GM12875 (cell line): Measurements from ENCODE around the gene SYS1.
"Not testable (repeated sequence)": the region's sequence is repeated elsewhere in the genome, so short reads cannot be mapped to it uniquely, and the experiment has no call there.

ENCODE experiments used
- H3K4me3 ChIP-seq: one replicate; pipeline ENCODE4 v1.5.1; 2011; ENCODE audit warnings: low read depth, low read length, control low read depth
- TF ChIP-seq, protein P1 (sequence below): IDR thresholded peaks from 2 replicates; pipeline ENCODE4 v1.5.1; 2011; ENCODE audit warnings: low read depth, mild to moderate bottlenecking, control low read depth, inconsistent platforms, low read length, moderate library complexity, borderline replicate concordance; ENCODE audit not compliant: insufficient read depth

The SYS1 gene

DNA sequence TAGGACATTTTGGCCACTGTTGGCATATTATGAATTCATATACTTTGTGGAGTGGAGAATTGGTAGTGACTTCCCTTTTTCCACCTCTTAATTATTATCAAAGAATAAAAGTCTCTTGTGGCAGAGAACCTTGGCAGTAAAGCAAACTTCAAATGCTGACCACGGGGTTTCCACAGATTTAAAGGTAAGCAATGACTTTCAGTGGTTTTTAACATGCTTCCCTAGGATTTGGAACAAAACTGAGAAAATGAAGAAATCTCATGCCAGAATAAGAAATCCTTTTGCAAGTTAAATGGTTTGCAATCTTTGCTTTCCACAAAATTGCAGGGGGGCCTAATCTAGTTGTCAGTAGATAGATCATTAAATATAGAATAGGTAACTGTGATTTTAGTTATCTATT, 12.7 kb upstream of the SYS1 start:
- no peak overlapping the region for H3K4me3 ChIP-seq
- TF ChIP-seq, protein P1, sequence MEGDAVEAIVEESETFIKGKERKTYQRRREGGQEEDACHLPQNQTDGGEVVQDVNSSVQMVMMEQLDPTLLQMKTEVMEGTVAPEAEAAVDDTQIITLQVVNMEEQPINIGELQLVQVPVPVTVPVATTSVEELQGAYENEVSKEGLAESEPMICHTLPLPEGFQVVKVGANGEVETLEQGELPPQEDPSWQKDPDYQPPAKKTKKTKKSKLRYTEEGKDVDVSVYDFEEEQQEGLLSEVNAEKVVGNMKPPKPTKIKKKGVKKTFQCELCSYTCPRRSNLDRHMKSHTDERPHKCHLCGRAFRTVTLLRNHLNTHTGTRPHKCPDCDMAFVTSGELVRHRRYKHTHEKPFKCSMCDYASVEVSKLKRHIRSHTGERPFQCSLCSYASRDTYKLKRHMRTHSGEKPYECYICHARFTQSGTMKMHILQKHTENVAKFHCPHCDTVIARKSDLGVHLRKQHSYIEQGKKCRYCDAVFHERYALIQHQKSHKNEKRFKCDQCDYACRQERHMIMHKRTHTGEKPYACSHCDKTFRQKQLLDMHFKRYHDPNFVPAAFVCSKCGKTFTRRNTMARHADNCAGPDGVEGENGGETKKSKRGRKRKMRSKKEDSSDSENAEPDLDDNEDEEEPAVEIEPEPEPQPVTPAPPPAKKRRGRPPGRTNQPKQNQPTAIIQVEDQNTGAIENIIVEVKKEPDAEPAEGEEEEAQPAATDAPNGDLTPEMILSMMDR, result no peak

GRCh38 chr20:45350795-45351194, 12.2 kb upstream of the SYS1 start:
- not testable (repeated sequence) for H3K4me3 ChIP-seq

DNA sequence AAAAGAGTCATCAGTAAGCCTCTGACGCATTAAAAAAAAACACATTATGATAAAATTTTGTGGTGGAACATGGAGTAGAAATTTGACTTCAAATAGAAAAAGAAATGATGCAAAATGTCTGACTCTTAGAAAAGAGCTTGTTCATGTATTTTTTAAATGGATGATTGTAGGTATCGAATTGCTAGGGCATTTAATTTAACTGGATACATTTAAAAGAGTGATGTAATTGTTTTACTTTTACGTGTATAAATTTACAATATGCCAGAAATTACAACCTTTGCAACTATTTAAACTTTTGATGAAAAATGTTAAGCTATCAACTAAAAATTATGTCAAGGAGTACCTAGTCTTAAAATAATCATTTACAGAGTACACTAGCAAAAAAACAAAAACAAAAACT, 10.2 kb upstream of the SYS1 start:
- TF ChIP-seq, protein P1, result no peak
- H3K4me3 ChIP-seq, result no peak overlapping the region

- no peak overlapping the region for H3K4me3 ChIP-seq
- TF ChIP-seq, protein P1, result no peak
These were observed 9.2 kb upstream of the SYS1 start for GRCh38 chr20:45353746-45354145.

DNA sequence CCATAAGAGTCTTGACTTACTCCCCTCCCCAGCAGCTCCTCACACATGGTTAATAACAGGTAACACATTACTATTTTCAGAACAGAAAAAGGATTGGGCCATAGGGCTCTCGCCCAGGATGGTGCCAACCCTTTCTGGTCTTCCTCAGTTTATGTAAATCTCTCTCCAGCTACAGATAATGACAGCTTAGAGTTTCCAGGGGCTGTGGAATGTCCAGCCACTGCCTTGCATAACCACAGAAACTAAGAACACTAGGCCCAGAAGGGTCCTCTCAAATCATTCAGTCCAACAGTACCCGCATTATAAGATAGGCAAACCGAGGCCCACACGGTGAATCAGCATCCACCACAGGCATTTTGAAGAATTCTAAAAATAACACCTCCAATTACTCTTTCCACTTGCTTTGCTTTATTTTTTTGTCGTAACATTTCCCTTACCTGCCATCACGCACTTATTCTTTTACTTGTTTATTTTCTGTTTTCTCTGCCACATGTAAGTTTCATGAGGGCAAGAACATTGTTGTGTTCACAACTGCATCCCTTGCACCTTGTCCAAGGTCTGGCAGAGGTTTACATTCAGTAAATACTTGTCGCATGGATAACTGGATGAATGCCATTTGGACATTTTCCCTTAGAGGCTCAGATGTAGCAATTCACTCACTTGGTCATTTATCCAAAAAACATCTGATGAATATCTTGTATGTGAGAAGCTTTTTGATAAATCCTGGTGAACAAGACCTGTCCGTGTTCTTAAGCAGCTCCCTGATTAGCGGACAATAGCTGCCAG, 8.3 kb upstream of the SYS1 start:
- H3K4me3 ChIP-seq, result no peak overlapping the region
- TF ChIP-seq, protein P1, result no peak

GRCh38 chr20:45355209-45356084, 7.5 kb upstream of the SYS1 start:
- no peak overlapping the region for H3K4me3 ChIP-seq
- TF ChIP-seq, protein P1, result no peak

GRCh38 chr20:45358282-45359068, 4.5 kb upstream of the SYS1 start:
- H3K4me3 ChIP-seq, result no peak overlapping the region

More at GRCh38 chr20:45358282-45359068, 4.5 kb upstream of the SYS1 start:
- TF ChIP-seq, protein P1, result no peak
